Heart left ventricle (tissue), 16 donors: Measurements from ENCODE around the gene PCLAF. TPM values are rescaled to one million over a fixed set of nuclear protein-coding genes. Genes with fewer than 3 reads are reported as not detected.

Source experiments
- ATAC-seq, 4 donors: fragments of 200-7000 bp; cut with Tn5 transposase; one replicate each; pipeline ENCODE4 v1.9.1; 2020 to 2022; ENCODE audit warnings: moderate library complexity in 4 of 4, mild to moderate bottlenecking in 3 of 4, moderate number of reproducible peaks in 1 of 4
- DNase-seq, 5 donors: peaks; one replicate each; pipeline ENCODE4 v3.0.0-alpha.2; 2020
- H3K27ac ChIP-seq, 12 donors: fragments of 200-600 bp; sonication (generic) in 4 of 12; one replicate each; pipeline versions ENCODE4 v1.5.0 to v1.8.0; 2016 to 2022; ENCODE audit warnings: mild to moderate bottlenecking in 2 of 12
- H3K27me3 ChIP-seq, 9 donors: fragments of 200-600 bp; sonication (generic) in 2 of 9; one replicate each; pipeline versions ENCODE4 v1.5.1 to v1.8.0; 2016 to 2022; ENCODE audit warnings: mild to moderate bottlenecking in 3 of 9
- H3K36me3 ChIP-seq, 9 donors: fragments of 200-600 bp; sonication (generic) in 2 of 9; one replicate each; pipeline versions ENCODE4 v1.5.0 to v1.8.0; 2018 to 2022; ENCODE audit warnings: mild to moderate bottlenecking in 2 of 9
- H3K4me1 ChIP-seq, 12 donors: fragments of 200-600 bp; sonication (generic) in 4 of 12; one replicate each; pipeline versions ENCODE4 v1.5.0 to v1.8.0; 2016 to 2022; ENCODE audit warnings: mild to moderate bottlenecking in 3 of 12
- H3K4me3 ChIP-seq, 12 donors: fragments of 200-600 bp; sonication (generic) in 4 of 12; one replicate each; pipeline versions ENCODE4 v1.5.0 to v1.8.0; 2017 to 2022; ENCODE audit warnings: mild to moderate bottlenecking in 9 of 12, moderate library complexity in 4 of 12
- H3K9me3 ChIP-seq, 12 donors: fragments of 200-600 bp; sonication (generic) in 4 of 12; one replicate each; pipeline versions ENCODE4 v1.5.0 to v1.8.0; 2016 to 2022; ENCODE audit warnings: mild to moderate bottlenecking in 1 of 12
- CTCF ChIP-seq, 12 donors: fragments of 200-600 bp; sonication (generic) in 4 of 12; IDR thresholded peaks; one replicate each; pipeline versions ENCODE4 v1.5.0 to v1.8.0; 2018 to 2022; ENCODE audit warnings: antibody characterized with exemption in 12 of 12, mild to moderate bottlenecking in 5 of 12
- POLR2A ChIP-seq, 2 donors: fragments of 450-650 bp; IDR thresholded peaks; one replicate each; pipeline ENCODE4 v1.6.1; 2017; ENCODE audit warnings: antibody characterized with exemption in 2 of 2, mild to moderate bottlenecking in 2 of 2, moderate library complexity in 2 of 2
- WGBS, 4 donors: extraction: QIAGEN DNeasy Blood & Tissue Kit in 2 of 4; methylation state at CpG; one replicate each; pipeline versions ENCODE4 v1.1.5 to v1.1.7; 2013 to 2018; 5-methylcytosine and 5-hydroxymethylcytosine counted together
- intact Hi-C, 10 donors: fragments of 100-400 bp; cut with DNase I; formaldehyde crosslinking; loops; one replicate each; pipeline versions ENCODE4 v1.11.1 to v1.14.2; 2022
- polyA plus RNA-seq, 2 donors: library from polyadenylated mRNA; stranded (reverse); fragments of 200-250 nt; gene quantifications; one replicate each; pipeline ENCODE4 v1.2.3, GENCODE V29; 2013
- total RNA-seq, 9 donors: library from RNA; depleted of rRNA in 2 of 9; stranded (reverse); fragments of >200 nt in 2 of 9; fragmentation: NEBNext Ultra II Directional in 3 of 9; extraction: Animal tissue kit (Norgen Biotek cat#: 25700) in 3 of 9; gene quantifications; one replicate each; pipeline versions ENCODE4 v1.1.0 to v1.2.4, GENCODE V29; 2016 to 2023
- donor health status: ischemic (EF 13 %, LVEDD 7.1; RV severe dilation, severe dysfunction).
- donor health status: healthy with polysubstance abuse.
- donor health status: DM: no; HTN: yes; CAD: no.
- donor health status: DM: no; HTN: no; CAD: no.
- donor health status: ischemic (EF 25% LVEDD 6.9; RV normal size, moderate dysfunction).
- donor health status: ischemic (EF 25% LVEDD 5.7; RV mildly dilated, moderate dysfunction).
- donor health status: healthy.
- donor health status: DM: yes; HTN: yes; CAD: no.
- donor health status: ischemic (EF 35%, LVEDD 5.7; RV mildly dilated, moderate dysfunction).
- donor health status: nonischemic (EF 11% LVEDD 7.7; RV severe dilation, severe dysfunction).
- donor health status: DM: yes; HTN: yes; CAD: no.
- donor health status: PGD.
- donor health status: ischemic (EF 29% LVEDD 5.4; RV normal size, mild dysfunction).
- donor health status: nonischemic (EF 23%, LVEDD 6.1; RV moderate dilation, normal function).

Gene PCLAF
- total and polyA plus RNA-seq, 11 donors = 0.14 to 4.8 (median 0.63) TPM; not detected in 5

- no peaks in the 10 kb centered on the region for H3K27me3 ChIP-seq
- no peaks in the 10 kb centered on the region for H3K36me3 ChIP-seq
- H3K9me3 ChIP-seq = peaks cover 0 to 4% (median 0%) of the 10 kb centered on the region in 12 donors
- peak overlapping the region in 1 of 12 donors; percentile 43 for H3K27ac ChIP-seq
- WGBS, 4 donors = 77 to 83% (median 80%) methylated on average over 4 of the region's 4 CpGs
- no peak for TF ChIP-seq POLR2A (IDR thresholded peaks at IDR 0.05)
- TF ChIP-seq CTCF (IDR thresholded peaks at IDR 0.05) = no peak
- intact Hi-C loops = no loop called here
- H3K4me1 ChIP-seq = peaks cover 0 to 13% (median 0%) of the 10 kb centered on the region in 12 donors
- no peak overlapping the region for H3K4me3 ChIP-seq
- ATAC-seq (no peak), DNase-seq (no peak)
Measured at GRCh38 chr15:64315216-64315615, 66.0 kb downstream of the PCLAF start.

- H3K27ac ChIP-seq = no peak overlapping the region
- H3K4me3 ChIP-seq = no peak overlapping the region
- peaks cover 0 to 13% (median 0%) of the 10 kb centered on the region in 12 donors for H3K4me1 ChIP-seq
- TF ChIP-seq POLR2A (IDR thresholded peaks at IDR 0.05) = no peak
- TF ChIP-seq CTCF (IDR thresholded peaks at IDR 0.05) = no peak
- peaks cover 0 to 4% (median 0%) of the 10 kb centered on the region in 12 donors for H3K9me3 ChIP-seq
- intact Hi-C loops = no loop called here
- DNase-seq (no peak), ATAC-seq (no peak)
- H3K27me3 ChIP-seq = no peaks in the 10 kb centered on the region
- WGBS, 4 donors = 91 to 95% (median 94%) methylated on average over 3 of the region's 3 CpGs
- no peaks in the 10 kb centered on the region for H3K36me3 ChIP-seq
Measured at GRCh38 chr15:64314456-64314855, 66.8 kb downstream of the PCLAF start.

Other genes starting within 250 kb of the PCLAF start
- 1 to 10 TPM in 7 of 9 donors, under 1 TPM in 2; 0.71 to 4.7 (median 1.8) TPM for gene SNX22, start 229.7 kb downstream of the PCLAF start, total RNA-seq
- gene SNX22, start 229.7 kb downstream of the PCLAF start, polyA plus RNA-seq = 1 to 10 TPM; 1.9 to 6.7 TPM
- gene PPIB, start 218.4 kb downstream of the PCLAF start, total RNA-seq = 100 to 1,000 TPM in 5 of 9 donors, 10 to 100 TPM in 4; 73.7 to 239 (median 113) TPM
- 100 to 1,000 TPM; 142 to 341 TPM for gene PPIB, start 218.4 kb downstream of the PCLAF start, polyA plus RNA-seq
- 10 to 100 TPM in 2 of 9 donors, 1 to 10 TPM in 7; 3.9 to 15.0 (median 7.6) TPM for gene CSNK1G1, start 25.3 kb downstream of the PCLAF start, total RNA-seq
- 1 to 10 TPM; 1.4 to 4.9 TPM for gene CSNK1G1, start 25.3 kb downstream of the PCLAF start, polyA plus RNA-seq
- 10 to 100 TPM in 8 of 9 donors, 1 to 10 TPM in 1; 5.9 to 22.7 (median 15.1) TPM for gene TRIP4, start 6.4 kb upstream of the PCLAF start, total RNA-seq
- gene TRIP4, start 6.4 kb upstream of the PCLAF start, polyA plus RNA-seq = 10 to 100 TPM; 10.9 to 17.6 TPM
- gene ZNF609, start 79.1 kb upstream of the PCLAF start, total RNA-seq = 10 to 100 TPM; 12.2 to 24.5 (median 17.2) TPM
- 10 to 100 TPM in 1 of 2 donors, 1 to 10 TPM in 1; 5.8 to 13.4 TPM for gene ZNF609, start 79.1 kb upstream of the PCLAF start, polyA plus RNA-seq